GM18505 (cell line): ENCODE measurements around the gene NRXN2.
A peak's percentile ranks its signal among the peaks of the same experiment; 100 is the strongest.

Experiments
- ATAC-seq: cut with Tn5 transposase; IDR thresholded peaks from one replicate; pipeline ENCODE4 v1.9.1; 2021; ENCODE audit not compliant: unreplicated experiment
- POLR2A ChIP-seq: IDR thresholded peaks from 4 replicates; pipeline ENCODE4 v1.6.1; 2011; ENCODE audit warnings: borderline replicate concordance; ENCODE audit not compliant: insufficient read depth, insufficient read length; ENCODE audit errors: extremely low read depth

Gene NRXN2

DNA sequence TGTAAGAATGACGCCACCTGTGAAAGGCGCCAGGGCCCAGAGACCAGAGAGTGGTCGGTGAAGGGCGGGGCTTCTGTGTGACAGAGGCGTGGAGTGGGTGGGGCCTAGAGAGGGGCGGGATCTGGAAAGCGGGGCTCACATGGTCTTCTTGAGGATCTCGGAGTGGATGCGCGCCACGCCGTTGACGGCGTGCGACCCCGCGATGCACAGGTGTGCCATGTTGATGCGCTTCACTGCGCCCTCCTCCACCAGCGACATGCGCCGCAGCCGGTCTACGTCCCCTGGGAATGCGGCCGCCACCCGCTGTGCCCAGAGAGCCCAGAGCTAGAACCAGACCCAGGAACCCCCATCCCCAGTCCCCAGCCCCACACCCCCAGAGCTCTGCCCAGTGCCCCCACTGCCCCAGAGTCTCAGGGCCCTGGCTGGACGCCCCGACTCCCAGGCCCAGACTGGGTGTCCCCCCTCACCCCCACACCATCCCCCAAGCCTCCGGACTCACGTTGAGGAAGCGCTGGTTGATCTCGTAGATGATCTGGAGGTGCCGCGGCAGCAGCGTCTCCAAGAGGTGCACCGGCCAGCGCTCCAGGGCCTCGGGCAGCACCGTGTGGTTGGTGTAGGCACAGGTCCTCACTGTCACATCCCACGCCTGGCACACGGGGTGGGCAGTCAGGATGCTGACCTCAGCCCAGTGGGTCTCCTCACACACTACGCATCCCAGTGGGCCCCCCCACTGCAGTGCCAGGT is 30.6 kb upstream of the NRXN2 start:
- no peak for ATAC-seq
- TF ChIP-seq POLR2A, result no peak

DNA sequence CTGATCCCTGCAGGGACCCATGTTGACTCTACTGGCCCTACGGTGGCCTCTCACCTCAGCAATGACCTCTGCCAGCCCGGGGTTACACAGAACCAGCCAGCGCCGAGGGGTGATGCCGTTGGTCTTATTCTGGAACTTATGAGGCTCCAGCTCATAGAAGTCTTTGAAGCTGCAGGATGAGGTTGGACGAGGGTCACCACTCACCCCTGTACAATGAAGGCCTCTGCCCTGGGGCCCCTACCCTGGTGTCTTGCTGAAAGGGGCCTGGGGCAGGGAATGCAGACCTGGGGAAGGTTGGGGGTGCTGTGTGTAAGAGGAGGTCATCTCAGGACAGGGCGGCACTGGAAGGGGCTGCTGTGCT is 30.0 kb upstream of the NRXN2 start:
- ATAC-seq, result no peak
- TF ChIP-seq POLR2A, result no peak

DNA sequence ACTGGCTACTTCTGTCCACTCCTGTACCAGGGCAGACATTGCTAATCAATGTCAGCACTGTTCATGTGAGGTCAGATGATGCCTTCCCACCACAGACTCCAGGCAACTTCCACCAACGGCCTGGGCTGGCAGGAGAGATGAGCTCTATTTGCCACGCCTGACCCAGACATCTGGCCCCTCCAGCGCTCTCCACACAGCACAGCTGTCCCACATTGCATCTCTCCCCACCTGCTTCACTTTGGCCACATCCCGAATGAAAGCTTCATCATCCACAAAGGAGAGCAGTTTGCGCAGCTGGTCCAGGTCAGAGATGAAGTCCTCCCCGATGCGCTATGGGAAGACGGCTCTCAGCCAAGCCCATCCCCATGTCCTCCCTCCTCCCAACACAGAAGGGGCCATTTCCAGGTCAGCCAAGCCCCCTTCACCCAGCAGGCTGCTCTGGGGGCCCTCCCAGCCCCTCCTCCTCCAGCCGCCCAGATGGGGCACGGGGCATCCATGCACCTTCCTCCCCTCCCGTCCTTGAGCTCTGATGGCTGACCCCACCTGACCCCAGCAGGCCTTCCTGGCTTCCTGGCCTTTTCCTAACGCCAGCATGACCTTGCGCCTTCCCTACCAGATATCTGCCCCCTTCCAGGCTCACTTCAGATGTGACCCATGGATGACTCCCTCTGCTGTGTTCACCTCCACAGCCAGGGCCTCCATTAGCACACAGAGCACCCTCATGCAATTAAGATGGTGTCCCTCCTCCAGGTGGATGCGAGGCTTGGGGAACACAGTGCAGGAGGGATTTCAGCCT is 29.4 kb upstream of the NRXN2 start:
- no peak for ATAC-seq
- TF ChIP-seq POLR2A, result no peak

DNA sequence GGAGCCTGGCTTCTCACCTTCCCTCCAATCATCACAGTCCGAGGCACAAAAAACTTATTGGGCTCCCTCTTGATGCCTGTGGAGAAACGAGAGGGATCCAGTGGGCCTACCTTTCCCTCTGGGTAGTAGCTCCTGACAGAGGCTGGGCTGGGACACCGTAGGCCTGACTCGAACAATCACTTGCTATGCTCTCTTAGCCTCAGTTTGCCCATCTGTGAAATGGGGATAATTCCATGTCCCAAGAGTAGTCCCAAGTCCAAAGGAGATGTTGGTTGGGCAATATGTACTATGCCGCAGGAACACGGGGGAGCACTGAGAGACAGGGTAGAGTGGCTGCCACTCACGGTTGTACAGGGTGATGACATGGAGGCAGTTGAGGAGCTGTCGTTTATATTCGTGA is 28.6 kb upstream of the NRXN2 start:
- no peak for TF ChIP-seq POLR2A
- ATAC-seq, result no peak

DNA sequence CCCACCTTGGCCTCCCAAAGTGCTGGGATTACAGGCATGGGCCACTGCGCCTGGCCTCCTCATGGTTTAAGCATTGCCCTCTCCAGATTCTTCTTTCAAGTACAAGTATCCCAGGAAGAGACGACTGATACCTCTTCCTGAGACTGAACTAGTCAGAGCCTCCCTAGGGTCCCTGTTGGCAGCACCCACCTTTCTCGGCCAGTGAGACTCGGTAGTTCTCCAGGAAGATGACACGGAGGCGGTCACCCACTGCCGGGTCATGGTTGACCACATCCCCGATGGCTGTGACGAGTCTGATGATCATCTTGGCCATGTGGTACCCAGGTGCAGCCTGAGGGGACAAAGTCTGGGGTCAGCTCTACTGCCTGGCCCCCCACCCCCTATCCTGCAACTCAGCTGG is 28.1 kb upstream of the NRXN2 start:
- no peak for TF ChIP-seq POLR2A
- no peak for ATAC-seq

DNA sequence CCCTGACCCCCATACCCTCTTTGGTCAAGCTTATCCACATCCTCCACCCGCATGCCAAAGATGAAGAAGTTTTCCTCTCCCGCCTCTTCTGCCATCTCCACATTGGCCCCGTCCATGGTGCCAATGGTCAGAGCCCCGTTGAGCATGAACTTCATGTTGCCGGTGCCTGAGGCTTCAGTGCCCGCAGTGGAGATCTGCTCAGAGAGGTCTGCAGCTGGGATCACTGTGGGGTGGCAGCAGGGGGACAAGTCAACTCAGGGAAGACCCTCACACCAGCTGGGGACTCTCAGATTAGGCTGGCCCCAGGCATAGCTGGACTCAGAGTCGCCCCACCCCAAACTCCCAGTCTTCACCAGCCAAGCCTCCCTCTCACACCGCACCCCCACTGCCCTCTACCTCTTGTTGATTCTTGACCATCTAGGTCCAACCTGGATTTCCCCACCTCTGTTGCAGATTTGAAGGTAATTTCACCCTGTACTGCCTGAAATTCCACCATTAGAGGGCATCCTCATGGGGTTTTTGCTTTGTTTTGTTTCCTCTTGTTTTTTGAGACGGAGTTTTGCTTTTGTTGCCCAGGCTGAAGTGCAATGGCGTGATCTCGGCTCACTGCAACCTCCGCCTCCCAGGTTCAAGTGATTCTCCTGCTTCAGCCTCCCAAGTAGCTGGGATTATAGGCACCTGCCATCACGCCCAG is 27.5 kb upstream of the NRXN2 start:
- no peak for ATAC-seq
- no peak for TF ChIP-seq POLR2A

DNA sequence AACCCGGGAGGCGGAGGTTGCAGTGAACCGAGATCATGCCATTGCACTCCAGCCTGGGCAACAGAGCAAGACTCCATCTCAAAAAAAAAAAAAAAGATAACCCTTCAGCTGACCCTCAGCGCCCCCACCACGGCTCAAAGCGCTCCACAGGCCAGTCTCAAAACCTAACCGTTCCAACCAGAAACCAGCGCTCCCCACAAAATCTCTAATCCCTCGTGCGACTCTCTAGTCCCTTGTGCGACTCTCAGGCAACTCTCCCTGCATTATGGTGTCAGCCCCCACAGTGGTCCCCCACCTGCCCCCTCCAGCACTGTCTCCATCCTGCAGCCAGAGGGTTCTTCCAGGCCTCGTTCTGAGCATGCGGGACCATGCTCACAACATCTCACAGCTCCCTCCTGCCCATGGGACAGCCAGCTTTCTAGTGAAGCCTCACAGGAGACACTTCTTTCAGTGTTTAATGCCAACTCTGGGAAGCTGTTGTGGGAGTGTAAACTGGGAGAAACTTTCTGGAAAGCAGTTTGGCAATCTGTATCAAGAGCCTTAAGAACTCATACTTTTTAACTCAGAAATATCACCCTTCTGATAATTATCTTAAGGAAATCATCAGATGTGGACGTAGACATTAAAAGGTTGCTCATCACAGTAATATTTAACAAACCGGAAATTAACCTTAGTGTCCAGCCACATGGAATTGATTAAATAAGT is 25.1 kb upstream of the NRXN2 start:
- ATAC-seq, result no peak

DNA sequence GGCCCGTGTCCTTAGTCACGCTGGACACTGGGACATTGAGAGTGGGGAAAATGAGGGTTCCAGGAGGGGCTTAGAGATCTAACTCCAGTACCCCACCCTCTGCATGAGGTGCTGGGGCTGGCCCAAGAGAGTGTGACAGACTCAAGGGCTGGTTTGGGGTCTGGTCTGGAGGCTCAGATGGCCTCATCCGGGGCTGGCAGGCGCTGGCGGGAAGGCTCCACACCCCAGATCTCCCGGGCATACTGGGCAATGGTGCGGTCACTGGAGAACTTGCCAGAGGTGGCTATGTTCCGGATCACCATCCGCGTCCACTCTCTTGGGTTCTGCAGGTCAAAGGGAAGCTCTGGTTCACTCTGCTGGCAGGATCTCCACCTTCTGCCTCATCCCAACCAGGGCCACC is 23.5 kb upstream of the NRXN2 start:
- ATAC-seq, result no peak
- no peak for TF ChIP-seq POLR2A

More for the DNA sequence above, 25.1 kb upstream of the NRXN2 start:
- no peak for TF ChIP-seq POLR2A

DNA sequence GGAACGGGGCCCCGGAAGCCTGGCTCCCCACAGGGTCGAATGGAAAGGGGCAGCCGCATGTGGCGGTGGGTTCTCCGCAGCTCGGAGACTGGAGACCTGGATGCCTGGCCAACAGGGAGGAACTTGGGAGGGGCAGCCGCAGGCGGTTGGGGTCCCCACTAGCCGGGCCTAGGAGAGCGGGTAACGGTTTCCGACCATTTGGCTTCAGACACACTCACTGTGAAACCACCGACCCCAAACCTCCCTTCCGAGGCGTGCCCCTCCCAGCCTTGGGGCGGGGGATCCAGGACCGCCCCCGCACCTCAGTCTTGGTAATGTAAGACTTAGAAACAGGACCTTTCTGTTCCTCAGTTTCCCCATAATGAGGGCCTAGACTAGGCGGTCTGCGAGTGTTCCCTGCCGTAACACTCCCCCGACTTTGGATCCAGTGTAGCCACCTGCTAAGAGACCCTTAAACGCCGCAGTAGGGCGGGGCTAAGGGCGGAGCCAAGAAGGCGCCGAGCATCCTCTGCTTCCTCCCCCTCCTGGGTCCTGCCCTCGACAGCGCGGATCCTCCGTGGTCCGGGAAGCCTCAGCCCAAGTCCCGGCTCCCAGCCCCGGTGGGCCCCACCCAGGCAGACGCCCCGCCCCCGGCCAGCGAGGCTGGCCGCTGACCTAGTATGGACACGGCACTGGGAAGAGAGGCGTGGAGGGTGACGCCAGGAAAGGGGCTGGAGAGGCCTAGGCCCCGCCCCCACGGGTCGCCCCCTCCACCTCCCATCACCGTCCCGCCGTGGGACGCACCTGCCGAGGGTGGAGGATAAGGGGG is 22.7 kb upstream of the NRXN2 start:
- ATAC-seq, result no peak

DNA sequence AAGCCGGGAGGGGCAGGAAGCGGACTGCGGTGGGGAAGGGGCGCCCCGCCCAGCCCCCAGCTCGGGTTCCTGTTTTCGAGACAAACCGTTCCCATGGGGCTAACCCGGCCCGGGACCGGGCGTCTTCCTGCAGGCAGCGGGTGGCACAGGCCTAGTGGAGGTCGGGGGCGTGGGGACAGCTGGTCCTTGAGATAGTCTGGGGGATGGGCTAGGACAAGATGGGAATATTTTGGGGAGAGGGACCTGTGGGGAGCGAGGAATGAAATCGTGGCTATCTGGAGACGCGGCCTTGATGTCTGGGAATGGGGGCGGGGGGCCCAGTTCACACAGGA is 22.2 kb upstream of the NRXN2 start:
- peak; percentile 28 for TF ChIP-seq POLR2A
- no peak for ATAC-seq

More for the DNA sequence above, 22.7 kb upstream of the NRXN2 start:
- TF ChIP-seq POLR2A, result no peak

DNA sequence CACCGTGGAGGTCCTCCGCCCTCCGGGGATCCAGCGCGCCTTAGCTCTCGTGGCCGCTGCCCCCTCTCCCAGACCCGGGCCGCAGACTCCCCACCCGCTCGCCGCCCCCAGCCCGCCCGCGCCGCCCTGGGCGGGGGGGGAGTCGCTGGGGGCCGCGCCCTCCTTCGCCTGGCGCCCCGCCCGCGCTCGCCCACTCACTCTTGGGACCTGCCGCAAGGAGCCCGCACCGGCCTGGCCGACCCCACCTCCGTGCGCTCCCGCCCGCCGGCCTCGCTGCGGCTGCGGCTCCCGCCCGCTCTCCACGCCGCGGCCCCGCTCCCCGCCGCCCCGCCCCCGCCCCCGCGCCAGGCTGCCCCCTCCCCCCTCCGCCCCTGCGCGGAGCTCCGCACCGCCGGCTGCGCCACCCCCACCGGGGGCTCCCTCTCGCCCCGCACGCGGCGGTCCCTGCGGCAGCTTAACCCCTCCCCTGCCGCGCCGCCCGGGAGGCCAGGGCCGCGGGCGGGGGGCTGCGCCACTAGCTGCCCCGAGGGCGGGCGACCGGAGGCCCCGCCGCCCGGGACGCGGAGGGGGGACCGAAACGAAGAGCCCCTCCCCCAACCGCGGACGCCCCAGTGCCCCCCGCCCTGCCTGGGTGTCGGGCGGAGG is 21.7 kb upstream of the NRXN2 start:
- no peak for ATAC-seq
- no peak for TF ChIP-seq POLR2A
